Measurements from ENCODE around the gene LYZL6. TPM values are rescaled to one million over a fixed set of nuclear protein-coding genes. Genes with fewer than 3 reads are reported as not detected.

The LYZL6 gene
- total RNA-seq = not detected in 2 replicates
- not detected for polyA plus RNA-seq (2012)

- peak; percentile 13 for DNase-seq (ENCODE audit: low read depth)
These were observed at the start of gene LYZL6 for GRCh38 chr17:35943537-35943936. Gene LYZL6, minus strand, starts transcription at chr17:35943713. Its CDS starts 4,357 bp downstream, at chr17:35939356.

- no peak for DNase-seq (ENCODE audit: low read depth)
These were observed 47.6 kb upstream of the LYZL6 start for GRCh38 chr17:35991075-35991474.

GRCh38 chr17:35988164-35988563 is 44.7 kb upstream of the LYZL6 start:
- DNase-seq (ENCODE audit: low read depth) = no peak

- no peak for DNase-seq (ENCODE audit: low read depth)
These were observed 43.1 kb upstream of the LYZL6 start, which contains the start of gene CCL14 for GRCh38 chr17:35986643-35987042. Gene CCL14, minus strand, starts transcription at chr17:35986729. Its CDS starts 80 bp downstream, at chr17:35986649.

- DNase-seq (ENCODE audit: low read depth) = no peak
These were observed 40.6 kb upstream of the LYZL6 start for GRCh38 chr17:35984140-35984539.

GRCh38 chr17:35982409-35983191 is 39.1 kb upstream of the LYZL6 start:
- no peak for DNase-seq (ENCODE audit: low read depth)

- no peak for DNase-seq (ENCODE audit: low read depth)
These were observed 38.4 kb upstream of the LYZL6 start for GRCh38 chr17:35981908-35982330.

GRCh38 chr17:35981246-35981645 is 37.7 kb upstream of the LYZL6 start, which contains the start of gene CCL16:
Gene CCL16, minus strand, starts transcription at chr17:35981497. Its CDS starts 77 bp downstream, at chr17:35981420.
- no peak for DNase-seq (ENCODE audit: low read depth)

GRCh38 chr17:35978346-35978745 is 34.8 kb upstream of the LYZL6 start:
- DNase-seq (ENCODE audit: low read depth) = no peak

GRCh38 chr17:35977509-35977908 is 34.0 kb upstream of the LYZL6 start:
- DNase-seq (ENCODE audit: low read depth) = no peak

- DNase-seq (ENCODE audit: low read depth) = no peak
These were observed 30.1 kb upstream of the LYZL6 start for GRCh38 chr17:35973333-35974260.

GRCh38 chr17:35972945-35973332 is 29.4 kb upstream of the LYZL6 start:
- no peak for DNase-seq (ENCODE audit: low read depth)

GRCh38 chr17:35972535-35972934 is 29.0 kb upstream of the LYZL6 start:
- DNase-seq (ENCODE audit: low read depth) = no peak

GRCh38 chr17:35972066-35972465 is 28.6 kb upstream of the LYZL6 start:
- no peak for DNase-seq (ENCODE audit: low read depth)

- DNase-seq (ENCODE audit: low read depth) = peak; percentile 82
These were observed 26.3 kb upstream of the LYZL6 start for GRCh38 chr17:35969558-35970380.

- no peak for DNase-seq (ENCODE audit: low read depth)
These were observed 25.1 kb upstream of the LYZL6 start for GRCh38 chr17:35968520-35969054.

- DNase-seq (ENCODE audit: low read depth) = no peak
These were observed 21.8 kb upstream of the LYZL6 start for GRCh38 chr17:35965272-35965671.

GRCh38 chr17:35963663-35964062 is 20.1 kb upstream of the LYZL6 start:
- no peak for DNase-seq (ENCODE audit: low read depth)

GRCh38 chr17:35953720-35954119 is 10.2 kb upstream of the LYZL6 start:
- DNase-seq (ENCODE audit: low read depth) = no peak

- no peak for DNase-seq (ENCODE audit: low read depth)
These were observed 5.9 kb upstream of the LYZL6 start for GRCh38 chr17:35949401-35949800.

- no peak for DNase-seq (ENCODE audit: low read depth)
These were observed 4.6 kb upstream of the LYZL6 start for GRCh38 chr17:35948092-35948491.

All from myocyte (in vitro differentiated cells).